H1 (cell line): ENCODE results near the gene PKN1. TPM values are rescaled to one million over a fixed set of nuclear protein-coding genes. Genes with fewer than 3 reads are reported as not detected.
"Not testable (repeated sequence)": the region's sequence is repeated elsewhere in the genome, so short reads cannot be mapped to it uniquely, and the experiment has no call there.

Experiments
- CTCF ChIA-PET: fragments of 300-600 bp; sonication (Branson Sonifier 250); formaldehyde crosslinking; loops from one replicate; lab custom pipeline; 2021; ENCODE audit not compliant: partially characterized antibody; lab: Charles Lee
- POLR2A ChIA-PET: fragments of 300-600 bp; sonication (Branson Sonifier 250); formaldehyde crosslinking; loops from one replicate; lab custom pipeline; 2021; ENCODE audit warnings: inconsistent platforms; ENCODE audit not compliant: partially characterized antibody; lab: Charles Lee
- DNase-seq, 2 experiments: peaks; one replicate each; pipeline versions ENCODE4 v3.0.0 to v3.0.0-alpha.2; 2010 to 2022; ENCODE audit warnings: low spot score in 2 of 2, low read depth in 1 of 2, mixed read lengths in 1 of 2
- FAIRE-seq: peaks from 2 replicates; lab custom pipeline; 2011; peaks lifted over from hg19 to GRCh38; lab: Jason Lieb, UNC
- H2AFZ ChIP-seq: 2 replicates; pipeline ENCODE4 v1.8.1; 2012; ENCODE audit warnings: low read length, inconsistent platforms
- H2AK5ac ChIP-seq: 2 replicates; pipeline ENCODE4 v1.6.1; 2013; ENCODE audit warnings: low read depth, low read length
- H2BK120ac ChIP-seq: replicated peaks from 2 replicates; pipeline ENCODE3; 2013; ENCODE audit warnings: low read depth, low read length, inconsistent platforms
- H2BK12ac ChIP-seq: 2 replicates; pipeline ENCODE4 v1.6.1; 2013; ENCODE audit warnings: low read depth, low read length
- H2BK15ac ChIP-seq: 2 replicates; pipeline ENCODE4 v1.6.1; 2013; ENCODE audit warnings: low read length
- H2BK20ac ChIP-seq: 2 replicates; pipeline ENCODE4 v1.6.1; 2013; ENCODE audit warnings: low read length
- H2BK5ac ChIP-seq: 2 replicates; pipeline ENCODE4 v1.6.1; 2013; ENCODE audit warnings: low read depth, low read length
- H3K14ac ChIP-seq: 2 replicates; pipeline ENCODE4 v1.6.1; 2013; ENCODE audit warnings: inconsistent platforms; ENCODE audit not compliant: insufficient read length
- H3K18ac ChIP-seq: 2 replicates; pipeline ENCODE4 v1.6.1; 2013; ENCODE audit warnings: low read length; ENCODE audit errors: extremely low read depth
- H3K23ac ChIP-seq: 2 replicates; pipeline ENCODE4 v1.6.1; 2013; ENCODE audit warnings: inconsistent platforms; ENCODE audit not compliant: insufficient read length
- H3K23me2 ChIP-seq: 2 replicates; pipeline ENCODE4 v1.6.1; 2013; ENCODE audit warnings: low read depth, low read length
- H3K27ac ChIP-seq: 2 replicates; pipeline ENCODE4 v1.6.1; 2011; ENCODE audit warnings: low read depth, low read length, inconsistent platforms
- H3K27me3 ChIP-seq, 4 experiments: replicated peaks in 1 of 4; 1 replicate in 1 of 4; 2 replicates in 3 of 4; pipeline versions ENCODE4 v1.6.1 to v1.8.1; 2011 to 2013; ENCODE audit warnings: low read length in 3 of 4, mild to moderate bottlenecking in 3 of 4, inconsistent platforms in 2 of 4, mixed read lengths in 2 of 4, moderate library complexity in 1 of 4; ENCODE audit not compliant: control insufficient read depth in 3 of 4, insufficient read depth in 3 of 4; ENCODE audit errors: extremely low read depth in 1 of 4
- H3K36me3 ChIP-seq, 4 experiments: 2 replicates each; pipeline versions ENCODE4 v1.6.1 to v1.8.1; 2011 to 2013; ENCODE audit warnings: mild to moderate bottlenecking in 4 of 4, low read length in 3 of 4, moderate library complexity in 2 of 4, control low read depth in 1 of 4, inconsistent platforms in 1 of 4; ENCODE audit not compliant: insufficient read depth in 4 of 4, control insufficient read depth in 2 of 4
- H3K4ac ChIP-seq: replicated peaks from 2 replicates; pipeline ENCODE3; 2013; ENCODE audit warnings: low read length, low read depth, mixed read lengths, inconsistent platforms; ENCODE audit not compliant: insufficient read length
- H3K4me1 ChIP-seq, 4 experiments: replicated peaks in 1 of 4; 1 replicate in 1 of 4; 2 replicates in 3 of 4; pipeline versions ENCODE4 v1.6.1 to v1.8.1; 2011 to 2013; ENCODE audit warnings: low read length in 3 of 4, inconsistent platforms in 2 of 4, mixed read lengths in 1 of 4; ENCODE audit not compliant: insufficient read depth in 4 of 4, control insufficient read depth in 3 of 4
- H3K4me2 ChIP-seq, 2 experiments: 2 replicates each; pipeline versions ENCODE4 v1.6.1 to v1.8.1; 2011 to 2013; ENCODE audit warnings: low read depth in 2 of 2, low read length in 2 of 2, control low read depth in 1 of 2, inconsistent platforms in 1 of 2, mild to moderate bottlenecking in 1 of 2; ENCODE audit not compliant: insufficient read depth in 1 of 2
- H3K4me3 ChIP-seq, 4 experiments: fragments of 200-600, 300-600 bp in 1 of 4; sonication (generic), shearing (Covaris generic), sonication (Bioruptor Twin) in 1 of 4; 2 replicates each; pipeline versions ENCODE4 v1.5.1 to v1.8.1; 2011 to 2016; ENCODE audit warnings: low read length in 4 of 4, low read depth in 3 of 4, control low read depth in 2 of 4, inconsistent platforms in 2 of 4, mild to moderate bottlenecking in 2 of 4, mixed read lengths in 1 of 4, moderate library complexity in 1 of 4; ENCODE audit not compliant: insufficient read depth in 2 of 4; ENCODE audit errors: extremely low read depth in 1 of 4
- H3K56ac ChIP-seq: replicated peaks from 2 replicates; pipeline ENCODE3; 2013; ENCODE audit warnings: low read depth, mild to moderate bottlenecking, mixed read lengths, low read length, inconsistent platforms; ENCODE audit not compliant: insufficient read length
- H3K79me1 ChIP-seq: 2 replicates; pipeline ENCODE4 v1.6.1; 2013; ENCODE audit warnings: low read depth, low read length, control low read depth
- H3K79me2 ChIP-seq, 2 experiments: 2 replicates each; pipeline versions ENCODE4 v1.6.1 to v1.8.1; 2012 to 2013; ENCODE audit warnings: low read length in 2 of 2, mild to moderate bottlenecking in 2 of 2, inconsistent platforms in 1 of 2; ENCODE audit not compliant: insufficient read depth in 2 of 2, control insufficient read depth in 1 of 2
- H3K9ac ChIP-seq, 4 experiments: replicated peaks in 1 of 4; 1 replicate in 1 of 4; 2 replicates in 3 of 4; pipeline versions ENCODE4 v1.6.1 to v1.8.1; 2011 to 2013; ENCODE audit warnings: low read depth in 3 of 4, low read length in 3 of 4, control low read depth in 2 of 4, mild to moderate bottlenecking in 2 of 4, moderate library complexity in 2 of 4, inconsistent platforms in 1 of 4; ENCODE audit errors: extremely low read depth in 1 of 4
- H3K9me3 ChIP-seq, 2 experiments: 2 replicates each; pipeline versions ENCODE4 v1.6.1 to v1.8.1; 2012 to 2013; ENCODE audit warnings: mild to moderate bottlenecking in 2 of 2, moderate library complexity in 2 of 2, control low read depth in 1 of 2, inconsistent platforms in 1 of 2, low read depth in 1 of 2, low read length in 1 of 2, mixed read lengths in 1 of 2; ENCODE audit not compliant: insufficient read depth in 2 of 2
- H4K20me1 ChIP-seq, 2 experiments: replicated peaks in 1 of 2; 2 replicates each; pipeline versions ENCODE3 to v1.8.1; 2011 to 2013; ENCODE audit warnings: inconsistent platforms in 2 of 2, low read length in 2 of 2, mild to moderate bottlenecking in 1 of 2; ENCODE audit not compliant: insufficient read depth in 2 of 2, control insufficient read depth in 1 of 2
- H4K5ac ChIP-seq: 2 replicates; pipeline ENCODE4 v1.6.1; 2013; ENCODE audit warnings: low read length, low read depth, mixed read lengths, inconsistent platforms; ENCODE audit not compliant: insufficient read length
- H4K8ac ChIP-seq: 2 replicates; pipeline ENCODE4 v1.8.0; 2013; ENCODE audit warnings: mild to moderate bottlenecking, moderate library complexity, low read length, inconsistent platforms; ENCODE audit not compliant: insufficient read depth; ENCODE audit errors: extremely low read depth
- H4K91ac ChIP-seq: replicated peaks from 2 replicates; pipeline ENCODE3; 2013; ENCODE audit warnings: low read length, mixed read lengths, inconsistent platforms; ENCODE audit not compliant: insufficient read length
- ATF2 ChIP-seq: IDR thresholded peaks from 2 replicates; pipeline ENCODE4 v1.6.1; 2012; ENCODE audit warnings: low read length, inconsistent platforms
- BACH1 ChIP-seq: IDR thresholded peaks from 2 replicates; pipeline ENCODE4 v1.6.1; 2012; ENCODE audit warnings: low read length, improper control_type of control experiment
- HDAC6 ChIP-seq: IDR thresholded peaks from one replicate; pipeline ENCODE4 v1.7.1; 2012; ENCODE audit warnings: low read depth, mild to moderate bottlenecking, inconsistent platforms, low read length, moderate library complexity
- MAFK ChIP-seq: IDR thresholded peaks from 2 replicates; pipeline ENCODE4 v1.6.1; 2012; ENCODE audit warnings: low read depth, mild to moderate bottlenecking, improper control_type of control experiment, low read length
- SRF ChIP-seq: IDR thresholded peaks from 2 replicates; pipeline ENCODE4 v1.6.1; 2011; ENCODE audit warnings: mild to moderate bottlenecking, low read depth, low read length, moderate library complexity
- WGBS, 2 experiments: shearing (Covaris generic) in 1 of 2; methylation state at CpG; one replicate each; pipeline versions ENCODE4 v1.1.6 to v1.1.7; 2013 to 2015; ENCODE audit warnings: low lambda C conversion rate in 2 of 2, mixed read lengths in 2 of 2, inconsistent platforms in 1 of 2, low coverage in 1 of 2, missing lambda C conversion rate in 1 of 2; ENCODE audit not compliant: insufficient replicate concordance in 2 of 2, insufficient coverage in 1 of 2, insufficient read length in 1 of 2; ENCODE audit errors: extremely low coverage in 1 of 2, missing lambda C conversion rate in 1 of 2; 5-methylcytosine and 5-hydroxymethylcytosine counted together
- polyA plus RNA-seq, 7 experiments: library from polyadenylated mRNA; depleted of rRNA in 3 of 7; stranded (reverse) in 5 of 7; unstranded in 2 of 7; fragments of >200 nt in 5 of 7; fragments of 200-250 nt in 2 of 7; gene quantifications; 1 replicate in 5 of 7; 2 replicates in 1 of 7; 4 replicates in 1 of 7; pipeline versions ENCODE4 v1.2.1 to v1.2.3, GENCODE V29; 2011 to 2013; ENCODE audit warnings: missing spikeins in 2 of 7, mixed read lengths in 2 of 7
- total RNA-seq: library from RNA; stranded (reverse); fragmentation: NEBNext Ultra II Directional; extraction: Animal tissue kit (Norgen Biotek cat#: 25700); gene quantifications from 2 replicates; pipeline ENCODE4 v1.2.1, GENCODE V29; 2021

The PKN1 gene
- total and polyA plus RNA-seq, 2 of the 8 experiments (the other 6 are each of a cell fraction or from before 2014, with no cell fraction given), result 65.2 to 162 TPM

- TF ChIP-seq ATF2 (no peak), MAFK (no peak), HDAC6 (no peak), BACH1 (no peak), SRF (no peak)
Measured at GRCh38 chr19:14503285-14503684, 70.2 kb downstream of the PKN1 start (continued).

GRCh38 chr19:14504575-14504974 is 71.5 kb downstream of the PKN1 start:
- H2BK20ac ChIP-seq, H2AFZ ChIP-seq, FAIRE-seq, H3K4me1 ChIP-seq, H4K5ac ChIP-seq, H2BK12ac ChIP-seq, H3K14ac ChIP-seq, H3K4me2 ChIP-seq, H3K23ac ChIP-seq, DNase-seq, H3K9me3 ChIP-seq, H4K91ac ChIP-seq, H3K18ac ChIP-seq, H3K79me1 ChIP-seq, H4K8ac ChIP-seq, H4K20me1 ChIP-seq, H3K4ac ChIP-seq, H3K23me2 ChIP-seq, H3K27me3 ChIP-seq, H3K9ac ChIP-seq, H3K79me2 ChIP-seq, H2BK5ac ChIP-seq, H3K36me3 ChIP-seq, H3K56ac ChIP-seq, H3K4me3 ChIP-seq, H2BK15ac ChIP-seq, H3K27ac ChIP-seq, H2AK5ac ChIP-seq, H2BK120ac ChIP-seq: not testable (repeated sequence)
- POLR2A ChIA-PET, result interaction anchor here (0.6 to 4.0 kb wide), 6 partner anchors 9 to 49 kb away, joined by 3 to 30 read pairs (median 4); partner anchors contain the start of genes DNAJB1 and GIPC1
- WGBS, 2 experiments, result 90% methylated on average over 8 of the region's 8 CpGs; no CpG with 5 or more reads in 1 of the 2 experiments
- CTCF ChIA-PET, result interaction anchor here (0.6 to 5.0 kb wide), 14 partner anchors 8 to 69 kb away, joined by 3 to 36 read pairs (median 4); partner anchors contain the start of gene GIPC1
